NOMO-1 treated with DMSO at 0.1 percent for 48 hours (cell line): ENCODE data around the gene MBOAT7.
"Not testable (repeated sequence)": the region's sequence is repeated elsewhere in the genome, so short reads cannot be mapped to it uniquely, and the experiment has no call there.

Experiments
- DNase-seq: peaks from one replicate; lab custom pipeline; 2025; ENCODE audit not compliant: unreplicated experiment; lab: John Stamatoyannopoulos, UW

MBOAT7 gene

DNA sequence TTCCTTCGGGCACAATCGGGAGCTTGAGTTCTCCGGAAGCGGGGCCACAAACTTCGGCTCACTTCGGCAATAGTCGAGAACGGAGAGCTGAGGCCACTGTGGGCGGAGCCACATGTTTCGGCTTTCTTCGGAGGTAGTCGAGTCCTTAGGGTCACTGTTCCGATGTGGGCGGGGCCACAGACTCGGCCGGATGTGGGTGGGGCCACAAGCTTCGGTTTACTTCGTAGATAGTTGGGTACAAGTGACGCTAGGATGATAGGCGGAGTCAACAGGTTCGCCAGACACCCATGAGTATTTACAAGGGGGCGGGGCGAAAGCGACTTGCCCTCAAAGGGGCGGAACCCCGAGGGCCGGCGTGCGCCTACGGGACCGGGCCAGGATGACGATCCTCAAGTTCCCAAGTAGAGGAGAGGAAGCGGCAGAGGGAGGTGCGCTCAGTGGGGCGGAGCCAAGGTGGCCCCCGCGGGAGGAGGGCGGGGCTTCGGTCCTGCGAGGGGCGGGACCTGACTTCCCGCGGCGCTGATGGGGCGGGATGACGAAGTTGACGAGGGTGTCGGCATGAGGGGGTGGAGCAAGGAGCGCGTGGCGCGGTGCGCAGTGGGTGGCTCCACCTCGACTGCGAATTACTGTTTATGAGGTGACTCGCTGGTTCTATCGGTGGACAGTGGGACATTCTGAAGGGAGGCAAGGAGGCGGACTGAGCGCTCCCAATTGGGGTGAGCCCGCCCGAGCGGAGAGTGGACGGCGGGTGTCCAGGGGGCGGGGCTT, 539 bp upstream of the MBOAT7 start:
- DNase-seq = peak; percentile 100

DNA sequence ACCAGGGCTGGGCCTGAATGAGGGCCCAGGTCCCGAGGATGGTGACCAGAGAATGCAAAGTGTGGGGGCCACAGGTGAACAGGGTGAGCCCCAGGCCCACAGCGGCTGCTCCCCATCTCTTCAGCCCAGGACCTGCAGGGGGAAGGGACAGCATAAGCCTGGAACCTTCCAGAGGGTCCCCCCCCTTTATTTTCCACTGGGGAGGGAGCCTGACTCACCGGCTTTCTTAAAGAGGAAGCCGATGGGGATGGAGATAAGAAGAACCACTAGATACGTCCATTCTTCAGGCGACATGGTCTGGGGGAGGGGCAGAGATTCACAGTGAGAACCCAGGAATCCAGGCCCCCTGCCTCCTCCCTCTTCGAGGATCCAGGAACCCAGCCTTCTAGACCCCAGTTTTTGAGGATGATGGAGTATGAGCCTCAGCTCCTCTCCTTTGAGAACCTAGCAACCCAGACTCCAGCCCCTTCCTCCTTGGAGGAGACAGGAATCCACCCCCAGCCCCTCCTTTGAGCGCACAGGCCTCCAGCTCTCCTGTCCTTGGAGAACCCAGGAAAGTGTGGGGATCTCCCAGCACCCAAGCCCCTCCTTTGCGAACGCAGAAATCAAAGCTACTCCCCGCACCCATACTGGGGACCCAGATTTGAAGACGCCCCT, 1.0 kb downstream of the MBOAT7 start:
- DNase-seq = peak; percentile 82

DNA sequence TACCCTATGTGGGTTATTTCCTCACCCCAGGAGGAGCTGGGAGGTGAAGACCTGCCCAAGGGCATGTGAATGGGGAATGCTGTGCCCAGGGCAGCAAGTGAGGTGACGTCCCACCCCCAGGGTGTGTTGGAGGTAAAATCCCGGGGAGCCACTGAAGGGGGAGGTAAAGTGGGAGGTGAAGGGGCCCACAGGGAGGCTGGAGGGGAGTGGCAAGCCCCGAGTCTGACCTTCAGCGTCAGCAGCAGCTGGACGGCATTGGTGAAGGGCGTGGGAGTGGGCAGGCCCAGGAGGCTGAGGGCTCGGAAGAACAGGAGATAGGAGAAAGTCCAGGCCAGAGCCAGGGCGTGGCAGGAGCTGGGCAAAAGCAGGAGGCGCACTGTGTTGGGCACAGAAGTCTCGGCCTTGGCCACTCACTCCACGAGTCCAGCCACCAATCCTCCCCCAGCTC, 2.4 kb downstream of the MBOAT7 start:
- DNase-seq = no peak

DNA sequence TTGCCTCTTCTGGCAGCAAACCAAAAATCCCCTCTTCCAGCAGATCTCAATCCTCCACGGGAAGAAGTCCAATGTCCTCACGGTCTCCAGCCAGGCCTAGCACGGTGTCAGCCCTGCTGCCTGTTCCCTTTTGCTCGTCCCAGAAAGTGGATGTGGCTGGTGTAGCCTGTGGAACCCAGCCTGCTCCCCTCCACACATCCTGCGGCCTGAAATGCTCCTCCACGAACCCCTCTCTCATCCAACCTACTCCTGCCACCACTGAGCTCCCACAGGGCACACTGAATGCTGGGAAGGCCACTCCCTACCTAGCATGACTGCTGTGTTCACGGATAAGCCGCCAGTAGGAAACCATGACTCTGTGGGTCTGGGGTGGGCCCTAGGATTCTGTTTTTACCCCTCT, 3.0 kb downstream of the MBOAT7 start:
- DNase-seq = no peak

DNA sequence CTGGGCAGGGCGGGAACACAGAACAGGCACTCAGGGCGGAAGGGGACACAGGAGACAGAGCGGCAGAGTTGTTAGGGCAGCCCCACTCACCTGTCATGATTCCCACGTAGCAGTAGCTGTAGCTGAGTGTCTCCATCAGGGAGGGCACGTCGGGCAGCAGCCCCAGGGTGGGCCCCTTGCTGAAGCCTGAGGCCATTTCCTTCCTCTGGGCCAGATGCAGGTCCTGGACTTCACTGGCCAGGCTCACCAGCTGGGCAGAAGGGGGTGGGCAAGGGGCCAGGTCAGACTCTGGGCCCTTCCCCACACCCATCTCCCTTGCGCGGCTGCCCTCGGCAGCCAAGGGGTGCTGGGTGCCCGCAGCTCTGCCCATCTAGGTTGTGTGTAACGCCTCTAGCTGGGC, 5.9 kb downstream of the MBOAT7 start:
- DNase-seq = no peak

DNA sequence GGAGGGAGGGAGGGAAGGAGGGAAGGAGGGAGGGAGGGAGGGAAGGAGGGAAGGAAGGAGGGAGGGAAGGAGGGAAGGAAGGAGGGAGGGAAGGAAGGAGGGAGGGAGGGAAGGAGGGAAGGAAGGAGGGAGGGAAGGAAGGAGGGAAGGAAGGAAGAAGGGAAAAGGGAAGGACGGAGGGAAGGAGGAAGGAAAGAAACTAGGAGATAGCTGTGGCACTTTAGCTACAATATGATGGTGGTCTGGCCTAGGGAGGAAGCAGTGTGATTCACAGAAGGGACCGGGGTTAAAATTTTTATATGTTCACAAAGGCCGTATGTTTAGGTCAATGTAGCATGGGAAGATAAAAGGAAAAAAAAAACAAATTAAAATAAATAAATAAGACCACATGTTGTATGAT, 7.5 kb downstream of the MBOAT7 start:
- DNase-seq = not testable (repeated sequence)

DNA sequence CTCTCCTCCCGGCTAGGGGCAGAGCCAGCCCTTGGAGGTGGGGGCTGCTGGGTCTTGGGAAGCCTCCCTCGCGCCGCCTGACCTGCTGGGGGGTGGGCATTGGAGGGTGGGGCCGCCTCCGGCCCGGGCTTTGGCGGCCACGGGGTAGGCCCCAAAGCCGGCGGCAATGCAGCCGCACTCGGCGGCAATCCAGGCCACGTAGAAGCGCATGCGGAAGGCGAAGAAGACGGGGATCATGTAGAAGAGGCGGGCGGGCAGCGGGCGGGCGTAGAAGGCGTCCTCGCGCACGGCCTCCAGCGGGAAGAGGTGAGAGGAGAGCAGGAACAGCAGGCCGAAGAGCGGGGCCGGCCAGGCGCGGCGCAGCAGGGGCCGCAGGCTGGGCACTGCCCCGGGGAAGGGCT, 8.7 kb downstream of the MBOAT7 start:
- no peak for DNase-seq

DNA sequence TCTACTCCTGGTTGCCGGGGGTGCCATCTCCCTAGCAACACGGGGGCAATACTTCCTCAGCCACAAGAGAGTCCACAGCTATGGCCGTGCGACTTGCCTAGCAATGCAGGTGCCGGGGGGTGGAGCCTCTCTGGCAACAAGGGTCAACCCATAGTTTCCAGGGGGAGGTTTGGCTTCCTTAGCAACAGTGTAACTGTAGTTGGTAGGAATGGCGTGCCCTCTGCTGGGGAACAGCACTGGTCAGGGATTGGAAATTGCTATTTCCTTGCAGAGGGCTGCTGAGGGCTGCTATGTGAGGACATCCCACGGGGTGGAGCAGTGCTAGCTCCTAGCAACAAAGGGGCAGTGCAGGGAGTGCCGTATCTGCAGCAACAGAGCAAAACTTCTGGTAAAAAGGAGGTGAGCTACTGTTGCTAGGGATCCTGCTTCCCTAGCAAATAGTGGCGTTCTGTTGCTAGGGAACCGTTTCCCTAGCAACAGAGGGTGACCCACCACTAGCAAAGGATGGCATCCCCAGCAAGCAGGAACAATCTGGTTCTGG, 9.4 kb downstream of the MBOAT7 start:
- DNase-seq = no peak

DNA sequence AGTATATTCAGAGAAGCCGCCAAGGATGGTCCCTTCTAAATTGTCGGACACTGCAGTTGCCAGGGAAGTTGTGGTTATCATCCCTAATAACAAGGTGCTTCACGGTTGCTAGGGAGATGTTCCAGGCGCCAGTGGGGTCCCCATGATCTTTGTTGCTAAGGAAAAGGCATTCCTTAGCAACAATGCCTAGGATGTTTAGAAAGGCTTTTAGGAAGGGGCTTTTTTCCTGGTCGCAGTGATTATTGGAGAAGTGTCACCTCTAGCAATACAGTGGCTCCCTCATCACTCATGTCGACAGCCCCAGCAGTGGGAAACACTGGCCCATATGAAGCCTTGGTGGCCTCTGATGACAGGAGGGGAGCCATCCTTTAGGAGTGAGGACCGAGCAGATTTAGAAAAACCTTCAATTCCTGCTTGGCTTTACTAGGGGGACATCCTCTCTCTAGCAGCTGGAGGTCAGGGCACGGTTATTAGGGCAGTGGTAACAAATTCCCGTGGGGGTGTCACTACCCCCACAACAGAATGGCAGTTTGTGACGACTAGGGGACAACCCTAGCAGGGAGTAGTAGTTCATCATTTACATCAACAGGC, 10.0 kb downstream of the MBOAT7 start:
- no peak for DNase-seq

DNA sequence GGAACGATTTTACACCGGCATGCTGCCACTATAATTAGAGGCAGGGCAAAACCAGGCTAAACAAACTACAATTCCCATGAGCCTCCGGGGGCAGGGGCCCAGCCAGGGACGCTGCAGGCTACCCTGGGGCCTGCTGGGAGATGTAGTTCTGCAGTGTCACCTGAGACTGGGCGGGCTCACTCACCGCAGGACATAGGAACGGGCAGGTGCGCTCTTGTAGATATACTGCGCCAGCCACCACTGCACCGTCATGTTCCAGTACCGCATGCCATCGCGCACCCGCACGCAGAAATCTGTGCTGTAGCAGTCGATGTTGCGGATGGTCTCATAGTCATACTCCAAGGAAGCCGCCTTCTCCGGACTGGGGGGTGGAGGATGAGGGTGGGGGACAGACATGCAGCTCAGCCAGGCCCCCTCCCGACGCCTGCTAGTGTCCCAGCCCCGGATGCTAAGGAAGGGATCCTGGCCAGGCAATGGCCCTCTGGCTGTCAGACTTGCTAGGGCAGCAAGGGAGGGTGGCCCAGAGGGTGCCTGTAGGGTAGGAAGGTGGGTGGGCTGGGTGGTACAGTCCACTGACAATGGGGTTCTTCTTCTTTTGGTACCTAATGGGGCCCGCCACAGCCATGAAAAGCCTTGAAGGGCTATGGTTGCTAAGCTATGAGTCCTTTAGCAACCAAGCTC, 10.7 kb downstream of the MBOAT7 start:
- no peak for DNase-seq

DNA sequence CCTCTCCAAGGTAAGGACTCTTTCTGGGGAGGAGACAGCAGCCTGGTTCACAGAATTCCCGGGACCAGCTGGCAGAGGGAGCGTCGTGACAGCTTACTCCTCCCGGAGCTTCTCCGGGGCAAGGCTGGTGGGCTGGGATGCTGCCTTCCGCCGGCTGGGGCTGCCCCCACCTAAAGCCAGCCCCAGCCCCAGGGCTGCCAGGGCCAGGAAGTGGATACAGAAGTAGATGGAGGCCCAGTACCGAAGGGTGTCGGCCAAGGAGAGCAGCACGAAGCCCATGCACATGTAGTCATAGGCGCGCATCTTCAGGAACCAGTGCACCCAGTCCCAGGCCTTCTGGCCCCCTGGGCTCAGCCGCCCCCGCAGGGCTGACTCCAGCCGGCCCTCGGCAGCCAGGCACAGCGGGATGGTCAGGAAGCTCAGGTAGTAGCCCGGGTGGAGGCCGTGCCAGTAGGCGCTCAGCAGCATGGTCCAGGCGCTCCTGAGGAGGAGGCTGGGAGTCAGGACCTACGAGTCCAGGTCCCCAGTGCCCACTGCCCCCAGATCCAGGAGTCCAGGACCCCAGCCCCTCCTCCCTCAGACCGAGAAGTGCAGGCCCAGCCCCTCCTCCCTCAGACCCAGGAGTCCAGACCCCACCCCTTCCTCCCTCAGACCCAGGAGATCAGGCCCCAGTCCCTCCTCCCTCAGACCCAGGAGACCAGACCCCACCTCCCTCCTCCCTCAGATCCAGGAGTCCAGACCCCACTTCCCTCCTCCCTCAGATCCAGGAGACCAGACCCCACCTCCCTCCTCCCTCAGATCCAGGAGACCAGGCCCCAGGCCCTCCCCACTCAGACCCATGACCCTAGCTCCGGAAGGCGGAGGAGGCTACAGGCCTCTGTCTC, 15.2 kb downstream of the MBOAT7 start:
- DNase-seq = no peak

DNA sequence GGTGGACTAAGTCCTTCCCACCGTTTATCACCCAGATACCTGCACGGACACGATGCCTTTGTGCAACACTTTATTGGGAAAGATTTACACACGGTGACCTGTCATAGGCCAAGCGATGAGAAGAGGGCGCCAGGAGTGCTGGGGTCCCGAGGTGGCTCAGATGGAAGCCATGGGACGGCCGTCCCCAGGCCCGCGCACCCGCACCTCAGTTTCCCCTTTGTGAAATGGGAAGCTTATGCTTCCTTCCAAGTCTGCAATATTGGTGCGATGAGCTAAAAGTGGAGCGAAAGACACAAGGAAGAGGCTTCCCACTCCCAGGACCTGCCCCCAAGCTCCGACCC, 16.1 kb downstream of the MBOAT7 start:
- DNase-seq = no peak

DNA sequence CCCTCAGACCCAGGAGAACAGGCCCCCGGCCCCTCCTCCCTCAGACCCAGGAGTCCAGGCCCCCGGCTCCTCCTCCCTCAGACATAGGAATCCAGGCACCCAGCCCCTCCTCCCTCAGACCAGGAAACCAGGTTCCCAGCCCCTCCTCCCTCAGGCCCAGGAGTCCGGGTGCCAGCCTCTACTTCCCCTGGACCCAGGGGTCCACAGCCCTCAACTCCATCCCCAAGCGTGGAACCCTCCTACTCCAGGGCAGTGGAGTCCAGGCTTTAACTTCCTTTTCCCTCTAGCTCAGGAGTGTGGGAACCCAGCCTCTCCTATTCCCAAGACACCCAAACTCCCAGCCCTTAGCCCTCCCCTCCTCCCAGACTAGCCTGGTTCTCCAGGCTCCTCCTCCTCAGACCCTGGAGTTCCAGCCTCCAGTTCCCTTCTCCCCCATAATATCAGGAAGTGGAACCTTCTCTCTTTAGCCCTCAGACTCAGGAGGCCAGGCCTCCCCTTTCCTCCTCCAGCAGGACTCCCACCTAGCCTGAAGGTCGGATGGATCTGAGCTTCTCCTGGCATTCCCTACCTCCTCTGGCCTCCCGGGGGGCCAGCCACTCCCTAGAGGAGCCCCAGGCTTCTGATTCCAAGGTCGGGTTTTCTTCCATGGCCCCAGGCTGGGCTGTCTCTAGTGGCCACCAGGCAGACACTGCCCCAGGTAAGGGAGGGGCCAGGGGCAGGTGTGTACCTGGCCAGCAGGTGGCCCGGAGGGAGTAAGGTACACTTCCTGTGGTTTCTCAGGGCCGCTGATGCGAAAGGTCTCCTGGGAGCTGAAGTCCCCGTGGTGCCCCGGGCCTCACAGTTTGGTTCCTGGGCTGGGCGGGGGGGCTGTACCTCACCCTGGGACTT, 16.7 kb downstream of the MBOAT7 start, which contains the start of gene TMC4:
TSS of gene TMC4 (minus strand) at position 690 of the 888 bp plus-strand sequence. CDS start at position 647, 43 bp downstream.
- DNase-seq = peak; percentile 7

DNA sequence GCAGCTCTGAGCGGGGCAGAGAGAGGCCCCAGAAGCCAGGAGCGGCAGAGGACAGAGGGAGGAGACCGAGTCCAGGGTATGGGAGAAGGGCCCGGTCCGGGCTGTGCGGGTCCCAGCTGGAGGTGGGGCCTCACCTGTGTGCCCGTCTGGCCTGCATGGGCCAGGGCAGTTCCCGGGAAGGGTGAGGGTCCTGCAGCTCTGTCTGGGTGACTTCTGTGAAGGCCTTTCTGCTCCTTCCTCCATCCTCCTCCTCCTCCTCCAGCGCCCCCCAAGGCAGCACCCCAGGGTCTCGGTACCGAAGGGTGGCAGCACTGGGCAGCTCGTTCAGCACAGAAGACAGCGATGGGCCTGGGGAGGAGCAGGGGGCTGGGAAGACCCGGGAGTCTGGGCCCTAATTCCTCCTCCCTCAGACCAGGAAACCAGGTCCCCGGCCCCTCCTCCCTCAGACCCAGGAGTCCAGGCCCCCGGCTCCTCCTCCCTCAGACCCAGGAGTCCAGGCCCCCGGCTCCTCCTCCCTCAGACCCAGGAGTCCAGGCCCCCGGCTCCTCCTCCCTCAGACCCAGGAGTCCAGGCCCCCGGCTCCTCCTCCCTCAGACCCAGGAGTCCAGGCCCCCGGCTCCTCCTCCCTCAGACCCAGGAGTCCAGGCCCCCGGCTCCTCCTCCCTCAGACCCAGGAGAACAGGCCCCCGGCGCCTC, 17.5 kb downstream of the MBOAT7 start:
- not testable (repeated sequence) for DNase-seq

DNA sequence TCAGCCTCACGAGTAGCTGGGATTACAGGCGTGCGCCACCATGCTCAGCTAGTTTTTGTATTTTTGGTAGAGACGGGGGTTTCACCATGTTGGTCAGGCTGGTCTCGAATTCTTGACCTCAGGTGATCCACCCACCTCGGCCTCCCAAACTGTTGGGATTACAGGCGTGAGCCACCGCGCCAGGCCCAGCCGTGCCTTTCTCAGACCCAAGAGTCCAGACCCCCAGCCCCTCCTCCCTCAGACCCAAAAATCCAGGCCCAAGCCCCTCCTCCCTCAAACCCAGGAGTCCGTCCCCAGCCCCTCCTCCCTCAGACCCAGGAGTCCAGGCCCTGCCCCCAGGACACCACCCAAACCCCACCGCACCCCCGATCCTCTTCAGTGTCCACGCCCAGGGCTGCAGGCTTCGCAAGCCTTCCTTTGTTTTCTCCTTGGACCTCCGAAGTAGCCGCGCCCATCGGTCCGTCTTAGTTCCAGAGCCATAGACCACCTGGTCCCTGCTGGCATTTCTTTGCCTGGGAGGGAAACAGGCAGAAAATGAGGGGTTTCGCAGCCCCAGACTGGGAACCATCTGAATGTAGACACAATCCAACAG, 20.1 kb downstream of the MBOAT7 start:
- DNase-seq = no peak

DNA sequence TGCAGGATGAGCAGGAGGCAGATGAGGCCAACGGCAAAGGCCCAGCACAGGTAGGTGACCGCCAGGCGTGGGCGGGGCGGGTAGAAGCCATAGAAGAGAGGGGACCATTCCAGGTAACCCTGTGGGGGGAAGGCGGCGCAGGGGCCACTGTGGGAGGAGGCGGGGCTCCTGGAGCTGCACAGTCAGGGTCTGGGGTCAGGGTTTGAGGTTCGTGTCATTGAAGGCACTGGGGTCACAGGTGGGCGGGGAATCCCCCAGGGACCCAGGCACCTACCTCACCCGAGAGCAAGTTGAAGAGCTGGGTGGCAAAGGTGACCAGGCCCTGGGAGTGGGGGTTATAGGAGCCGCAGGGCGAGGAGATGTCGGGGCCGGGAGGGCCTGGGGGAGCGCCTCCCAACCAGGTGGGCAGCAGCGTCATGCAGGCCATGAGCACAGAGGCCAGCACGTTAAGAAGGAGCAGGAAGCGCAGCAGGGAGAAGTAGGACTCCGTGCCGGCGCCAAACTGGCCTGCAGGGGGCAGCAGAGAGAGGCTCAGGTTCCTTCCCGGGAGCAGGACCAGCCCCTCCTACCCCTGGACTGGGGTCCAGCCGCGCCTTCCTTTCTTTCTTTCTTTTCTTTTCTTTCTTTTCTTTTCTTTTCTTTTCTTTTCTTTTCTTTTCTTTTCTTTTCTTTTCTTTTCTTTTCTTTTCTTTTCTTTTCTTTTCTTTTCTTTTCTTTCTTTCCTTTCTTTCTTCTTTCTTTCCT, 21.0 kb downstream of the MBOAT7 start:
- peak; percentile 82 for DNase-seq

DNA sequence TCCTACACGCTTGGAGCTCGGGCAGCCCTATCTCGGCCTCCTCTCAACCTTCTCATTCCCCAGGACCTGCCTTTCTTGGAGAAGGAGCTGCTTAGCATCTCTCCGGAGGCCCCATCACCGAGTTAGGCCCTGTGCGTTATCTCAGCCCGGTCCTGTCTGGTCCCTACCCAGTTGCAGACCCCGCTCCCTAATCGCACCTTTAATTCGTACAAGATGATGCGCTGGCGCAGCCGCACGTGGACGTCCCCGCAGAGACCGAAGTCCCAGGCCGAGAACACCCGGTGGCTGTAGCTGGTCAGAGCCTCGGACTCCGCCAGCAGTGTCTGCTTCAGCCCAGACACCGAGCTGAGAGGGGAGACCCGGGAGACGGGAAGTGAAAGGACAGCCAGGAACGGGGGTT, 24.2 kb downstream of the MBOAT7 start:
- DNase-seq = no peak
